ENCODE results near the gene PDIK1L.
A peak's percentile ranks its signal among the peaks of the same experiment; 100 is the strongest.

DNA sequence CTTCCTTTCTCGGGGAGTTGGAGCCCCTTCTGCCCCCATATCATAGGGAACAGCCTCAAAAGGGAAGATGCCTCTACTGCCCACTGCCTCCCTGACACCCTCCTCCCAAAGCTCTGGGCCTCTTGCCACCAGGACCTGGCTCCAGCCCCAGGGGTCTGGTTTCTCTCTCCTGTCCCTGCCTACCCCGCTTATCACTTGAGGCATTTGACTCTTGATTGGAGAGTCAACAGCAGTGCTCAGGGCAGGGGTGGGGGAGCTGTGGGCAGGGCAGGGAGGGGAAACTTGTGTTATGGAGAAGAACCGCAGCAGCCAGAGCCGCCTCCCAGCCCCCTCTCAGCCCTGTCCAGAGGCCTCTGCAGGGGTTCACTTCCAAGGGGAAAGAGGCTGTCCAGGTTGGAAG, 44.8 kb upstream of the PDIK1L start:
- TF ChIP-seq, protein P1, sequence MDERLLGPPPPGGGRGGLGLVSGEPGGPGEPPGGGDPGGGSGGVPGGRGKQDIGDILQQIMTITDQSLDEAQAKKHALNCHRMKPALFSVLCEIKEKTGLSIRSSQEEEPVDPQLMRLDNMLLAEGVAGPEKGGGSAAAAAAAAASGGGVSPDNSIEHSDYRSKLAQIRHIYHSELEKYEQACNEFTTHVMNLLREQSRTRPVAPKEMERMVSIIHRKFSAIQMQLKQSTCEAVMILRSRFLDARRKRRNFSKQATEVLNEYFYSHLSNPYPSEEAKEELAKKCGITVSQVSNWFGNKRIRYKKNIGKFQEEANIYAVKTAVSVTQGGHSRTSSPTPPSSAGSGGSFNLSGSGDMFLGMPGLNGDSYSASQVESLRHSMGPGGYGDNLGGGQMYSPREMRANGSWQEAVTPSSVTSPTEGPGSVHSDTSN (CRISPR knock-in tag; IDR thresholded peaks at IDR 0.05; ENCODE audit: low read depth): no peak
- TF ChIP-seq, protein P1 (tag; conservative IDR thresholded peaks at IDR 0.05; ENCODE audit: low read depth): no peak
- no peak for TF ChIP-seq YY1 (IDR thresholded peaks at IDR 0.05; ENCODE audit: borderline replicate concordance in 1 of 3, control insufficient read depth in 1 of 3, extremely low read depth in 1 of 3, insufficient read depth in 3 of 3, insufficient read length in 1 of 3, insufficient replicate concordance in 2 of 3, low read depth in 1 of 3, low read length in 2 of 3)
- TF ChIP-seq SETDB1 (IDR thresholded peaks at IDR 0.05; ENCODE audit: low read length): no peak
- TF ChIP-seq, protein P2, sequence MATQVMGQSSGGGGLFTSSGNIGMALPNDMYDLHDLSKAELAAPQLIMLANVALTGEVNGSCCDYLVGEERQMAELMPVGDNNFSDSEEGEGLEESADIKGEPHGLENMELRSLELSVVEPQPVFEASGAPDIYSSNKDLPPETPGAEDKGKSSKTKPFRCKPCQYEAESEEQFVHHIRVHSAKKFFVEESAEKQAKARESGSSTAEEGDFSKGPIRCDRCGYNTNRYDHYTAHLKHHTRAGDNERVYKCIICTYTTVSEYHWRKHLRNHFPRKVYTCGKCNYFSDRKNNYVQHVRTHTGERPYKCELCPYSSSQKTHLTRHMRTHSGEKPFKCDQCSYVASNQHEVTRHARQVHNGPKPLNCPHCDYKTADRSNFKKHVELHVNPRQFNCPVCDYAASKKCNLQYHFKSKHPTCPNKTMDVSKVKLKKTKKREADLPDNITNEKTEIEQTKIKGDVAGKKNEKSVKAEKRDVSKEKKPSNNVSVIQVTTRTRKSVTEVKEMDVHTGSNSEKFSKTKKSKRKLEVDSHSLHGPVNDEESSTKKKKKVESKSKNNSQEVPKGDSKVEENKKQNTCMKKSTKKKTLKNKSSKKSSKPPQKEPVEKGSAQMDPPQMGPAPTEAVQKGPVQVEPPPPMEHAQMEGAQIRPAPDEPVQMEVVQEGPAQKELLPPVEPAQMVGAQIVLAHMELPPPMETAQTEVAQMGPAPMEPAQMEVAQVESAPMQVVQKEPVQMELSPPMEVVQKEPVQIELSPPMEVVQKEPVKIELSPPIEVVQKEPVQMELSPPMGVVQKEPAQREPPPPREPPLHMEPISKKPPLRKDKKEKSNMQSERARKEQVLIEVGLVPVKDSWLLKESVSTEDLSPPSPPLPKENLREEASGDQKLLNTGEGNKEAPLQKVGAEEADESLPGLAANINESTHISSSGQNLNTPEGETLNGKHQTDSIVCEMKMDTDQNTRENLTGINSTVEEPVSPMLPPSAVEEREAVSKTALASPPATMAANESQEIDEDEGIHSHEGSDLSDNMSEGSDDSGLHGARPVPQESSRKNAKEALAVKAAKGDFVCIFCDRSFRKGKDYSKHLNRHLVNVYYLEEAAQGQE (IDR thresholded peaks at IDR 0.05; ENCODE audit: borderline replicate concordance): no peak
- TF ChIP-seq, protein P2 (CRISPR knock-in tag; IDR thresholded peaks at IDR 0.05; ENCODE audit: low read depth): no peak
- no peak for TF ChIP-seq HMG20B (CRISPR knock-in tag; IDR thresholded peaks at IDR 0.05)
- TF ChIP-seq ZNF175 (CRISPR knock-in tag; IDR thresholded peaks at IDR 0.05; ENCODE audit: low read depth): 0 out of 2 replicates have a peak, but pooled peaks have one; percentile 28
- no peak for TF ChIP-seq CSDE1 (IDR thresholded peaks at IDR 0.05)
- TF ChIP-seq, protein P3, sequence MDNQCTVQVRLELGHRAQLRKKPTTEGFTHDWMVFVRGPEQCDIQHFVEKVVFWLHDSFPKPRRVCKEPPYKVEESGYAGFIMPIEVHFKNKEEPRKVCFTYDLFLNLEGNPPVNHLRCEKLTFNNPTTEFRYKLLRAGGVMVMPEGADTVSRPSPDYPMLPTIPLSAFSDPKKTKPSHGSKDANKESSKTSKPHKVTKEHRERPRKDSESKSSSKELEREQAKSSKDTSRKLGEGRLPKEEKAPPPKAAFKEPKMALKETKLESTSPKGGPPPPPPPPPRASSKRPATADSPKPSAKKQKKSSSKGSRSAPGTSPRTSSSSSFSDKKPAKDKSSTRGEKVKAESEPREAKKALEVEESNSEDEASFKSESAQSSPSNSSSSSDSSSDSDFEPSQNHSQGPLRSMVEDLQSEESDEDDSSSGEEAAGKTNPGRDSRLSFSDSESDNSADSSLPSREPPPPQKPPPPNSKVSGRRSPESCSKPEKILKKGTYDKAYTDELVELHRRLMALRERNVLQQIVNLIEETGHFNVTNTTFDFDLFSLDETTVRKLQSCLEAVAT (IDR thresholded peaks at IDR 0.05): no peak
- TF ChIP-seq ATF1 (CRISPR knock-in tag; IDR thresholded peaks at IDR 0.05): no peak
- TF ChIP-seq ATF1 (tag; IDR thresholded peaks at IDR 0.05): no peak
- TF ChIP-seq TAF1 (IDR thresholded peaks at IDR 0.05; ENCODE audit: control insufficient read depth, extremely low read depth, insufficient read depth, low read length, severe bottlenecking): no peak
- TF ChIP-seq ZNF274 (IDR thresholded peaks at IDR 0.05; ENCODE audit: borderline replicate concordance, low read depth, low read length): no peak
